HG02798 (cell line): ENCODE data around the gene MRPL55.

Source experiments
- ATAC-seq: cut with Tn5 transposase; IDR thresholded peaks from one replicate; pipeline ENCODE4 v1.9.1; 2021; ENCODE audit warnings: mild to moderate bottlenecking; ENCODE audit not compliant: unreplicated experiment, poor library complexity

The MRPL55 gene

DNA sequence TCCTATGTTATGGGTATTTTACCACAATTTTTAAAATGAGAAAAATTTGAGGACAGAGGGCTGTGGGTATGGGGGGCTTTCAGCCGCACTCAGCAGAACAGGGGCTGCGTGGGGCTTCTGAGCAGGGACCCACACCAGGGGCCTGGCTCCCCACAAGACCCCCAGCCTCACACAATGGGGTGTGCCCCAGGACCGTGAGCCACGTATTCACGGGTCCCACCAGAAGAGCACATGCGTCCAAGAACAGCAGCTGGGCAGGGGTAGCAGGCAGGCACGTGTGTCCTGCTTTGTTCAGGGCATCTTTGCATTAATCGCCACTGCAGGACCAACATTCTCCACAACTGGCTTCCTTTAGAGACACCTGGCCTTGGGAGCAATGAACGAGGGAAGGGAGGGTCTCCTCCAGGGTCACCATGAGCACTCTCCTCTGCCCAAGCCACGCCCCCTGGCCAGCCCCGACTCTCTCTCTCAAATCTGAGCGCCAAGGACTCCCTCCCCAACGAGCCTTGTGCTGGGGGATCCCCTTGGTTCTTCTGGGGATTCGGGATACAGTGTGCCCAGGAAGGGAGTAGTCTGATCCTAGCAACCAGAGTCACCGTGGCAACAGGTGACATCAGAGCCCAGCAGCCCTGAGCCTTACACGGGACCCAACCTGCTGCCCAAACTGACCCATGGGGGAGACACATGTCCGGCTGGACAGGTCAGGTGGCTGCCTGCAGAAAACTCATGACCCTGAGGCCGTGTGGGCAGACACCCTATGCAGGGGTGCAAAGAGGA, 34.0 kb downstream of the MRPL55 start:
- ATAC-seq = no peak

DNA sequence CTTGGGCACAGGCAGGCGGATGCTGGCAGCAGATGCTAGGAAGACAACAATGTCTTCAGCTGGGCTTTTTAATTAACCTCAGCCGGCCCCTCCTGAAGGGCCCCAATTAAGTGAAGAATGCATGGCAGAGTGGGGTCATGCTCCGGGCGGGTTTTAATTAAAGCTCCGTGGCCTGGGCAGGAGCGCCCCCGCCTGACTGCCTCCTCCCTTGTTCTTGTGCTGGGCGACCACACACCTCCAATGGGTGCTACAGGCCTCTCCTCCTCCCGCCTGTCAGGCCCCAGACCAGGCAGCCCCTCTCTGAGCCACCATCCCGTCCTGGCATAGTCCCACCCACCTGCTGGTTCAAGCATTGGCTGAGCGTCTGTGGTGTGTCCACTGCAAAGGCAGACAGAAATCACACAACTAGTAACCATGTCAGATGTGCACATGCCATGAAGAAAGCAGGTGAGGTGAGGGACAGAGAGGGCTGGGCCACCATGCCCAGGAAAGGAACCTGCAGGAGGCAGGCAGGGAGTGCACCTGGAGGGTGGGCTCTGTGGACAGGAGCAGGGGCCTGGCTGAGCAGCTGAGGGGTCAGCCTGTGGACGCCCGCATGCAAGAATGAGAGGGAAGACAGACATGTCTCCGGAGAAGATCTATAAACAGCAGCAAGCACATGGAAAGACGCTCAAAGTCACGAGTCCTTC, 35.1 kb downstream of the MRPL55 start:
- peak; percentile 33 for ATAC-seq

DNA sequence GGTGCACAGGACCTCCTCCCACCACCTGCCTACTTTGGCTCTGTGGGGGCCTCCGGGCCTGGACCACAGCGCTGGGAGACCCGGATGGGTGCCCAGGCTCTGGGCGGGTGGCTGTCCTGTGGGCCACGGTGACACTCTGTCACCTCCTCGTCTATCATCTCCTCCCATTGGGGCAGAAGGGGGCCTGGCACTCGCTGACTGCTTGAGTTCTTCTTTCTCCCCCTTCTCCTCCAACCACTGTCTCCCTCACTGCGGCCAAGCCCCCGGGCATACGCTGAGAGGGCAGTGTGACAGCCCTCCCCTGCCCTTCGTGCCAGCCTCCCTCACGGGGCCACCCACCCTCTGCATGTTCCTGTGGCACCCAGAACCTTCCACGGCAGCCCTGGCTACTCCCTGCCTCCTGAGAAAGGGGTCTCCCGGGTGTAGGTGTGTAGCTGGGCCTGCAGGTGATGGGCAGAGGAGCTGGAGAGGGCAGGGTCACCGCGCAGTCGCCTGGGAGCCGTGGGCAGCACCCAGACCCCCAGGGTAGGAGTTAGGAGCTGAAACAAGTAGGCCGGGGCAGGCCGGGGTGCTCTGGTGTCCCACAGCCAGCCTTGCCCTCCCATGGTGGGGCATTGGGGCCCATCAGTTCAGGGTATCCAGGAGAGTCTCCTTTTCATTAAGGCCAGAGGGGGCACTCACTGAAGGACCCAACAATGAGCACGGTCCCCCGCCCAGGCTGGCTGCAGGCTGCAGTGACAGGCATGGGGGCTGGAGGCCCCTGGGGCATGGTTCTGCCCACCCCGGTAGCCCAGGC, 35.8 kb downstream of the MRPL55 start:
- ATAC-seq = no peak

DNA sequence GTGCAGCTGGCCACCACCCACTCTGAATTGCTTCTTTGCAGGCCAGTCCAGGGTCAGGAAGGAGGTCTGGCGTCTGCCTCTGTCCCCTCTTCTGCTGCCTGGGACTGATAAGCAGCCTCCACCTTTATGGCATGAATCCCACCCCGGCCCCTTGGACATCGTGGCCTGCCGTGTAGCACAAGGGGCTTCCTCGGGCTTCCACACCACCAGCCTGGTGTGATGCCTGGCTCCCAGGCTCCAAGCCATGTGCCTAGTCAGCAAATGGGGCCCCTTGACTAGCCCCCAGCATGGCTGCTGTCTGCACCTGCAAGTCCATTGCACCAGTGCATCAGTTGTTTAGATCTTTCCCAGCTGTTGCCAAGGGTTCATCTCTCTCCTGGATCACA, 36.4 kb downstream of the MRPL55 start:
- ATAC-seq = no peak

DNA sequence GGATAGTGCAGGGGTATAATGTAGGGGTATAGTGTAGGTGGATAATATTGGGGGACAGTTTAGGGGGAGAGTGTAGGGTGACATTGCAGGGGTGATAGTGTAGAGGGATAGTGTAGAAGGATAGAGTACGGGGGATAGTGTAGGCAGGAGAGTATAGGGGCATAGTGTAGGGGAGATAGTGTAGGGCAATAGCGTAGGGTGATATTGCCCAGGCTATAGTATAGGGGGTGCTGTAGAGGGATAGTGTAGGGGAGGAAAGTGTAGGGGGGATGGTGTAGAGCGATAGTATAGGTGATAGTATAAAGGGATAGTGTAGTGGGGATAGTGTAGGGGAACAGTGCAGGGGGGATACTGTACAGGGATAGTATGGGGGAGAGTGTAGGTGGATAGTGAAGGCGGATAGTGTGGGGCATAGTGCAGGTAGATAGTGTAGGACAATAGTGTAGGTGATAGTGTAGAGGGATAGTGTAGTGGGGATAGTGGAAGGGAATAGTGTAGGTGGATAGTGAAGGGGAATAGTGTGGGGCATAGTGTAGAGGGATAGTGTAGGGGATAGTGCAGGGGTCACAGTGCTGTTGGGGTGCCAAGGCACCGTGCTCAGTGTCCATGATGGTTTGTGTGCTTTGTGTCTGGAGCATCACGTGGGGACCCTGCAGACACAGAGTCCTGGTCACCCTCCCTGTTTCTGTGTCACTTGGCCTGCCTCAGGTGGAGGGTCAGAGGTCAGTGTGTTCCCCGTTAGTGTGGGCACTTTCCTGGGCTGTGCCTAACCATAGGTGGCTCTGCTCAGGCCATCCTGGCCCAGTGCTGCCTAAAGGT, 37.1 kb downstream of the MRPL55 start:
- no peak for ATAC-seq

DNA sequence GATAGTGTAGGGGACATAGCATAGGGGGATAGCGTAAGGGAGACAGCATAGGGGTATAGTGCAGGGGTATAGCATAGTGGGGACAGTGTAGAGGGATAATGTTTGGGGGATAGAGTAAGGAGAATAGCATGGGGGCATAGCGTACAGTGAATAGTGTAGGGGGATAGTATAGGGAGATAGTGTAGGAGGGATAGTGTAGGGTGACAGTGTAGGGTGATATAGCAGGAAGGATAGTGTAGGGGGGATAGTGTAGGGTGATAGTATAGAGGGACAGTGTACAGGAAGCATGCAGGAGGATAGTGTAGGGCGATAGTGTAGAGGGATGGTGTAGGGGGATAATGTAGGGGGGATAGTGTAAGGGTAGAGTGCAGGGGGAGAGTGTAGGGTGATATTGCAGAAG, 38.2 kb downstream of the MRPL55 start:
- ATAC-seq = no peak

DNA sequence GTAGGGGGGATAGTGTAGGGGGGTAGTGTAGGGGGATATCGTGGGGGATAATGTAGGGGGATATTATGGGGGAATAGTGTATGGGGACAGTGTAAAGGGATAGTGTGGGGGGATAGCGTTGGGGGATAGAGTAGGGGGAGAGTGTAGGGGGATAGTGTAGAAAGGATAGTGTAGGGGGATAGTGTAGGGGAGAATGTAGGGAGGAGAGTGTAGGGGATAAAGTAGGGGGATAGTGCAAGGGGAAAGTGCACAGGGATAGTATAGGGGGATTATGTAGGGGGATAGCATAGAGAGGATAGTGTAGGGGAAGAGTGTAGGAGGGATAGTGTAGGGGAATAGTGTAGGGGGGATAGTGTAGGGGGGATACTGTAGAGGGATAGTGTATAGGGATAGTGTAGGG, 38.9 kb downstream of the MRPL55 start:
- no peak for ATAC-seq

DNA sequence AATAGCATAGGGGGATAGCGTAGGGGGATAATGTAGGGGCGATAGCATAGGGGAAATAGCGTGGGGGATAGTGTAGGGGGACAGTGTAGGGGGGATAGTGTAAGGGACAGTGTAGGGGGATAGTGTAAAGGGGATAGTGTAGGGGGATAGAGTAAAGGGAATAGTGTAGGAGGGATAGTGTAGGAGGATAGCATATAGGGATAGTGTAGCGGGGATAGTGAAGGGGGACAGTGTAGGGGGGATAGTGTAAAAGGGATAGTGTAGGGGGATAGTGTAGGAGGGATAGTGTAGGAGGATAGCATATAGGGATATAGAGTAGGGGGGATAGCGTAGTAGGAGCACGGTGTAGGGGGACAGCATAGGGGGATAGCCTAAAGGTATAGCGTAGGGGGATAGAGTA, 40.7 kb downstream of the MRPL55 start:
- ATAC-seq = no peak

DNA sequence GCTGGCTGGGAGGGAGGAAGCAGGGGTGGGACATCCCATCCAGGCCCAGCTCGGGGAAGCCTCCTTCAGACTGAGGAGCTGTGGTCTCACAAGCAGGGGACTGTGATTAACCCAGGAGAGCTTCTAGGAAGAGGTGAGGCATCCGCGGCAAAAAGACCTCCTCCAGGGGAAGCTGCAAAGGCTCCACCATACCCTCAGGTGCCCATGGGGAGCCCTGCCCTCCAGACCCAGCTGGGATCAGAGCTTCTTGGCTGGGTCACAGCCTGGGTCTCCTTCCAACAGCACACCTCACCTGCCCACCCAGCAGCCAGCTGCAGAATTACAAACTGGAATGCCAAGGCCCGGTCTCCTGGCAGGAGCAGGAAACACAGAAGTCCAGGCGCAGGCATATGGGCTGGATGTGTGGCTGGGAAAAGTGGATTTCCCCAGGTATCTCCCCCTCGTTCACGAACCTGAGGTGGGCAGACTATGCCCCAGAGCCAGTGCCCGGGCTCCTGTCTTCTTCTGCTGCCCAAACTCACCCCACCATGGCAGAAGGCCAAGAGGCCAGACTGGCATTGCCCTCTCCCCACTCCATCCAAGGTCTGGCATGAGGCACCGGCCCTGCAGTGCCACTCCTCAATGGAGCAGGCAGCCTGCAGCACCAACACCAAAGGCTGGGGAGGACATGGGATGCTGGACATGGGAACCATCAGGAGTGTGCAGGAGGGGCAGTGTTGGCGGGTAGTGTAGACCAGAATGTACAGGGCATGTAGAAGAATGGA, 42.0 kb downstream of the MRPL55 start:
- ATAC-seq = no peak

DNA sequence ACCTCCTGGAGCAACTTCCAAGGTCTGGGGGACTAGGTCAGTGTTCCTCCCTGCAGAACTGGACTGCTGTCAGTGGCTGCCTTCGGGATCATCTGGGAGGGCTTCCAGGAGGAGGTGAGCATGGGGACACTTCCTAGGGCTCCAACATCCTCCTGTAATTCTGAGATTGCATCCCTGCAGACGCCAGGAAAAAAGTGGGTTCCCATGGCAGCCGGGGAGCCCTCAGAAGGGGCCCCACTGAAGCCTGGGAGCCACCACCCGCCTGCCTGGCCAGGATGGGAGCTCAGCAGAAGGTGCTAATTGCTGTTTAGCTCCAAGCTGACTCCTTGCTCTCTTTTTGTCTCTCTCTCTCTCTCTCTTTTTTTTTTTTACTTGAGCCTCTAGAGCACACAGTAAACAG, 42.7 kb downstream of the MRPL55 start:
- ATAC-seq = no peak

DNA sequence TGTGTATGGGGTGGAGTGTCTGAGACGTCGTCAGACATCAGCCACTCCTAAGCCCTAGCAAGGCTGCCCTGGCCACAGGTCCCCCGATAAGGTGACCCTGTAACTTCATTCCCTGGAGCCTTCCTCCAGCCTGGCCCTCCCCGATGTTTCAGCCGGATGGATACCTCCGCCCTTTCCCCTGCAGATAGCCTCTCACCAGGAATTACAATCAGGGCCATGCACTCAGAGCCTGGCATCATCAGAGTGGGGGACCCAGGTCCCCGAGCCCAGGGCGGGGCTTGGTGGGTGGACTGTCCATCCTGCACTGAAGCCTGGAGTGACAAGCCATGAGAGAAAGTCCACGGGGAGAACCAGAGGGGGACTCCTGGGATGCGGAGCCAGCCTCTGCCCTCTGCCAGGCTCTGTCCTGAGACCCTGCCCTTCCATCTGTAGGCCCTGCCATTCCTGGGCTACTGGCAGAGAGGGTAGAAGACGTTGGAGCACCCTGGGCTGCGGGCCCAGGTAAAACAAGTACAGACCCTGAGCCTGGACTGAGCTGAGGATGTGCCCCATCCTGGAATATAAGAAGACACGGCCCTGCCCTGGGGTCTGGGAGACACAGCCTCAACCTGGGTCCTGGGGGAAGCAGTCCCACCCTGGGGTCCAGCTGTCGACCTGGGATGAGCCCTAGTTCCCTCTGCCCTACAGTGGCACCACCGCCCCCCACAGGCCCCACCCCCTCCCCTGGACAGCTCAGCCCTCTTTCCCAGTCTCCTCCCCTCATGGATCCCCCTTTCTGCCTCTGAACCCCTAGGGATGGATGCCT, 43.4 kb downstream of the MRPL55 start:
- no peak for ATAC-seq

DNA sequence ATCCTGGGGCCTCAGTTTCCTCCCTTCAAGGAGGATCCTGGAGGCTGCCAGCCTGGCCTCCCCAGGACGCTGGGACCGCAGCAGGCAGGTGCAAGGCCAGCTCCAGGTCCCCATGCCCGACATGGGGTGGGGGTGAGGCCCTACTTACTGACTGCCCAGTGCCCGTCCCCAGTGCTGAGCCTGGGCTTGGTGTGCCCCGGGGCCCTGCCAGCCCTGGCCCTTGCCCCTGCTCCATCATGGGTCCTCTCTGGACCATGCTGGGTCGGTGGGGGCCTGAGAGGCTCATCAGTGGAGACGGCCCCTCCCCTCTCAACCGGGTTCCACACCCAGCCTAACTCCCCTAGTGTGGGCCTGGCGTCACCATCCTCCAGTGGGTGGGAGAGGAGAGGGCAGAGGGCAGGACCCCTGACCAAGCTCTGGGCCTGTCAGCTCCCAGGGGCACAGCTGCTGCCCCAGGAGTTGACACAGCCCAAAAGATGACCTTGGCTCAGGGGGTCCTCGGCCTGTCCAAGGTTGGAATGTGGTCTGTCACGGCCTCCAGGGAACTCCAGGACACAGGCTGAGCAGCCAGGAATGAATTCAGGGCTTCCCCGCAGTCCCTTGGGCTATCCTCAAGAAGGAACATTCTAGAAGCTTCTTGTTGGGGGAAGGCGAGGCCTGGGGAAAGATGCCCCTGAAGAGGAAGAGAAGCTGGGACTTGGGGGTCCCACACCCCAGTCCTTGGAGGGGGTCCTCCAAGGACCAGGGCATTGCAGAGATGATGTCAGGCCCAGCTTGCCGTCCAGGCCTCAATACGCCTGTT, 44.2 kb downstream of the MRPL55 start:
- ATAC-seq = no peak

DNA sequence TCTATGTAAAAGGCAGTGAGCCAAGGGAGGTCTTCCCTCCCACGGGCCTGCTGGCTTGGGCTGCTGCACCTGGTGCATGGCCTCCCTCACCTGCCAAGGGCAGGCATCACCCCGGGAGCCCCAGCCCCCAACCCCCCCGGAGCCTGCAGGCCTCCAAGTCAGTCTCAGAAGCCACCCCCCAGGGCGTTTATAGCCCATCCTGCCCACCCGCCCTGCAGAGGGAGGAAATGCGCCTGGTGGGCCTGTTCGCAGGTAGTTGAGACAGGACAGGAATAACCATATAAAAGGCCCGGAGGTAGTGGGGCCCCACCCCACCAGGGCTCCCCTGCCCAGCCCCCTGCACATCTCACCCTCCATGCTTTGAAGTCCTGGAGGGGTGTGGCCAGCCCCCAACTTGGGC, 44.8 kb downstream of the MRPL55 start:
- no peak for ATAC-seq

DNA sequence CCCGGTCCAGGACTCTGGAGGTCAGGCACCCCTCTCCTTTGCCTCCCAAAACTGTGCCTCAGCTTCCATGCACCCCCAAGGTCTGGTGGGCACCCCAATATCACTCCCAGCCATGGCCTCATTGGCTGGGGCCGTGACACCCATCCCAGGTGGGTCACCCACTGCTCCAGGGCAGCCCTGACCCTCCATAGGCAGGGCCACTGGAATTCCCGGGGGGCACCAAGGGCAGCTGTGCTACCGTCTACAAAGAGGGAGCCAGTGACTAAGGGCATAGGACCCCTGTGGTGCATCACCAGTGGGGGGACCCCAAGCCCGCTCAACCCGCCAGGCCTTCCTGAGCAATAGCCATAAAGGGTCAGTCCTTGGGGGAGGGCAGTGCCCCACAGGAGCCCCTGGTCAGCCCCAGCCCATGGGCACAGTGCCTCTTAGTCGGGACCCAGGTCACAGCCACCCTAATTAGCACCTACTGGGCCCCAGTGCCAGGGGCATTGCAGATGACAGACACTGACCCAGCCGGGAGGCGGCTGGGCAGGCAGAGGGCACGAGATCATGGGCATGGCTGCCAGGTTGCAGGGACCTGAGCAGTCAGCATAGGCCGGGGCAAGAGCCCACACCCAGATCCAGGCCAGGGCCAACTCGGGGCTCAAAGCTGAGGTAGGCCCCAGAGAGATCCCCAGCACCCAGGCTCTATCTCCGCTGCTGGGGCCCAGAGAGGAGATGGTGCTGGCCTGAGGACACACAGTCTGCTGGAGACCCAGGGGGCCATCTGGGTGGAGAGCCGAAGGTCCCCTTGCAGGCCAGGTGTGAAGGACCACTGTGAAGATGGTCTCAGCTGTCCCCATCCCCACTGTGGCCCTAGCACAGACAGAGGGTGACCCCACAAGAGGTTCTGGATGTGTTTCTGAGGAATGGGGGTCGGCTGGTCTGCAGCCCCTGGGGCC, 45.6 kb downstream of the MRPL55 start:
- no peak for ATAC-seq

DNA sequence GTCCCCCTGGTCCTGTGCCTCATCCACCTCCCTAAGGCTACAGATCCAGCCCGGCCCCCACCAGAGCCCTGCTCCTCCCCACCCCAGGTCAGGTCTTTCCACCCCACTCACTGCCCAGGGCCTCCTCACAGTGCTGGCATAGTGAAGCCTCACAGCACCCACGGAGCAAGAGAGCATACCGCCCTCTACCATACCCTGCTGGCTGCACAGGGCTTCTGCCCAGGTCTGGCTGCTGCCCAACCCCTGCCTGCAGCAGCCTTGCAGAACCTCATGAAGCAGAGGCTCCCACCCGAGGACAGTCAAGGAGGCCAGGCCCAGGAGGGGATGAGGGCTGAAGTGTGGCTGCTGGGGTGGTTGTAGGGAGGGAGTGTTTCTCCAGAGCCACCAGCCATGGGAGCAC, 46.3 kb downstream of the MRPL55 start:
- ATAC-seq = no peak

DNA sequence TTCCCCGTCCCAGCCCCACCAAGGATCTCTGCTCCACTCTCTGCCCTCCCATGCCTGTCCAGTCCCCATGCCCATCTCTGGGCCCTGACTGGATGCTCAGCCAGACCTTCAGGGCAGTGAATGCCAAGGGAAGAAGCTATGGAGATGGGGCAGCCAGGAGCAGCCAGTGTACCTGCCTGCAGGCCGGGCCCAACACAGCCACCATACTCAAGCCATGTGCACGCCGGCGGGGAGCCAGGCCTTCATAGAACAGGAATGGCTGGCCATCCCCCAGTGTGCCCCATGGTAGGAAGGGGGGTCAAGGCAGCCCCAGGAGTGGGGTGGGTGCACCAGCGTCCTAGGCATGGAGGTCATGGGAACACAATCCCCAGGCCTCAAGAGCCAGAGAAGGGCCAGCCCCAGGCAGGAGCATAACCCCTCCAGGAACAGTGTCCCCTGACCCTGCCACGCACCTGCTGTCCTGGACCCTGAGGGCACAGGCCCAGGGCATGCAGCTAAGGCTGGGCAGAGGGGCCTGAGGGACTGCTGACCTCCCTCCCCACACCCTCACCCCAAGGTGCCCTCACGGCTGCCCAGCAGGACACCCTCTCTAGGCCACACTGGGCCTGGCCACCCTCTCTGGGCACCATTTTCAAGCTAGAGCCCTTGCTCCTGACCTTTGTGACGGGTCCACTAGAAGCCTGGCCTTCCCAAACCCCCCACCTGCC, 46.9 kb downstream of the MRPL55 start:
- no peak for ATAC-seq
